ENCODE results near the gene NCBP3.

The NCBP3 gene

GRCh38 chr17:3836551-3836950, 9.5 kb downstream of the NCBP3 start:
- H3K4me2 ChIP-seq (ENCODE audit: low read length), result no peak overlapping the region
- H3K4me1 ChIP-seq, result no peaks in the 10 kb centered on the region
- H3K27ac ChIP-seq, result no peak overlapping the region
- no peaks in the 10 kb centered on the region for H3K9me3 ChIP-seq (ENCODE audit: control insufficient read depth, low read length)
- no peak overlapping the region for H3K4me3 ChIP-seq (ENCODE audit: low read depth, low read length)
- H3K79me2 ChIP-seq, result peaks cover 6% of the 10 kb centered on the region
- TF ChIP-seq CTCF (IDR thresholded peaks at IDR 0.05), result no peak
- no peaks in the 10 kb centered on the region for H3K27me3 ChIP-seq (ENCODE audit: control insufficient read depth, insufficient read depth, low read length)
- H3K36me3 ChIP-seq (ENCODE audit: control insufficient read depth, insufficient read depth, low read length), result no peaks in the 10 kb centered on the region
- no peak overlapping the region for H2AFZ ChIP-seq
- no peak overlapping the region for H3K9ac ChIP-seq

GRCh38 chr17:3835410-3836229, 10.4 kb downstream of the NCBP3 start:
- H3K4me3 ChIP-seq (ENCODE audit: low read depth, low read length), result no peak overlapping the region
- no peak overlapping the region for H3K27ac ChIP-seq
- H2AFZ ChIP-seq, result no peak overlapping the region
- TF ChIP-seq CTCF (IDR thresholded peaks at IDR 0.05), result no peak
- H3K4me1 ChIP-seq, result no peaks in the 10 kb centered on the region
- H3K9me3 ChIP-seq (ENCODE audit: control insufficient read depth, low read length), result no peaks in the 10 kb centered on the region
- no peaks in the 10 kb centered on the region for H3K36me3 ChIP-seq (ENCODE audit: control insufficient read depth, insufficient read depth, low read length)
- H3K27me3 ChIP-seq (ENCODE audit: control insufficient read depth, insufficient read depth, low read length), result no peaks in the 10 kb centered on the region
- no peak overlapping the region for H3K9ac ChIP-seq
- peak overlapping the region; percentile 37 for H3K4me2 ChIP-seq (ENCODE audit: low read length)
- peaks cover 6% of the 10 kb centered on the region for H3K79me2 ChIP-seq

GRCh38 chr17:3834811-3835210, 11.2 kb downstream of the NCBP3 start:
- H3K27me3 ChIP-seq (ENCODE audit: control insufficient read depth, insufficient read depth, low read length), result no peaks in the 10 kb centered on the region
- no peaks in the 10 kb centered on the region for H3K4me1 ChIP-seq
- no peak overlapping the region for H3K4me3 ChIP-seq (ENCODE audit: low read depth, low read length)
- no peak for TF ChIP-seq CTCF (IDR thresholded peaks at IDR 0.05)
- no peak overlapping the region for H2AFZ ChIP-seq
- peak overlapping the region; percentile 37 for H3K4me2 ChIP-seq (ENCODE audit: low read length)
- no peak overlapping the region for H3K9ac ChIP-seq
- H3K79me2 ChIP-seq, result peaks cover 4% of the 10 kb centered on the region
- no peak overlapping the region for H3K27ac ChIP-seq
- H3K9me3 ChIP-seq (ENCODE audit: control insufficient read depth, low read length), result no peaks in the 10 kb centered on the region
- H3K36me3 ChIP-seq (ENCODE audit: control insufficient read depth, insufficient read depth, low read length), result no peaks in the 10 kb centered on the region

- no peak overlapping the region for H3K27ac ChIP-seq
These were observed 17.2 kb downstream of the NCBP3 start for GRCh38 chr17:3828852-3829232.

More at GRCh38 chr17:3828852-3829232, 17.2 kb downstream of the NCBP3 start:
- no peak overlapping the region for H3K4me3 ChIP-seq (ENCODE audit: low read depth, low read length)
- no peaks in the 10 kb centered on the region for H3K9me3 ChIP-seq (ENCODE audit: control insufficient read depth, low read length)
- H3K9ac ChIP-seq, result no peak overlapping the region
- no peak overlapping the region for H2AFZ ChIP-seq
- H3K4me1 ChIP-seq, result no peaks in the 10 kb centered on the region
- no peak for TF ChIP-seq CTCF (IDR thresholded peaks at IDR 0.05)
- no peaks in the 10 kb centered on the region for H3K27me3 ChIP-seq (ENCODE audit: control insufficient read depth, insufficient read depth, low read length)
- peaks cover 2% of the 10 kb centered on the region for H3K79me2 ChIP-seq
- no peak overlapping the region for H3K4me2 ChIP-seq (ENCODE audit: low read length)
- H3K36me3 ChIP-seq (ENCODE audit: control insufficient read depth, insufficient read depth, low read length), result no peaks in the 10 kb centered on the region
